IMR-90 (cell line): ENCODE measurements around the gene POLR2E. TPM values are rescaled to one million over a fixed set of nuclear protein-coding genes. Genes with fewer than 3 reads are reported as not detected.

Source experiments
- ATAC-seq: fragments of 200-7000 bp; cut with Tn5 transposase; 2 replicates; pipeline ENCODE4 v1.9.1; 2020; ENCODE audit warnings: low read depth, mild to moderate bottlenecking, moderate library complexity
- BruUV-seq: library from RNA; stranded (reverse); fragments of 400-500 nt; replicated peaks from 2 replicates; lab custom pipeline; 2021; lab: Mats Ljungman, UMichigan
- CTCF ChIA-PET: fragments of 300-600 bp; formaldehyde crosslinking; extraction: SDS; loops from one replicate; lab custom pipeline; 2021; ENCODE audit warnings: antibody characterized with exemption; lab: Yijun Ruan, JAX
- POLR2A ChIA-PET: fragments of 300-600 bp; sonication (Branson Sonifier 250); formaldehyde crosslinking; loops from one replicate; lab custom pipeline; 2022; ENCODE audit warnings: antibody characterized with exemption; ENCODE audit not compliant: unreplicated experiment; lab: Charles Lee
- DNase-seq: peaks from one replicate; pipeline ENCODE4 v3.0.0; 2013
- H2AFZ ChIP-seq: replicated peaks from 2 replicates; pipeline ENCODE3; 2013; ENCODE audit warnings: low read length, mild to moderate bottlenecking; ENCODE audit not compliant: poor library complexity
- H2AK5ac ChIP-seq: 2 replicates; pipeline ENCODE4 v1.6.1; 2013; ENCODE audit warnings: low read depth, low read length, inconsistent platforms
- H2AK9ac ChIP-seq: replicated peaks from 2 replicates; pipeline ENCODE3; 2013; ENCODE audit warnings: mild to moderate bottlenecking, low read depth, low read length, moderate library complexity; ENCODE audit not compliant: poor library complexity
- H2BK120ac ChIP-seq: 2 replicates; pipeline ENCODE4 v1.6.1; 2013; ENCODE audit warnings: low read depth, low read length, inconsistent platforms
- H2BK15ac ChIP-seq: 3 replicates; pipeline ENCODE4 v1.6.1; 2013; ENCODE audit warnings: low read depth, low read length, inconsistent platforms
- H2BK20ac ChIP-seq: 2 replicates; pipeline ENCODE4 v1.6.1; 2013; ENCODE audit warnings: low read depth, mild to moderate bottlenecking, inconsistent platforms, low read length, moderate library complexity
- H2BK5ac ChIP-seq: 2 replicates; pipeline ENCODE4 v1.6.1; 2013; ENCODE audit warnings: mild to moderate bottlenecking, low read depth, low read length, inconsistent platforms; ENCODE audit not compliant: poor library complexity, severe bottlenecking
- H3K14ac ChIP-seq: replicated peaks from 2 replicates; pipeline ENCODE4 v1.6.1; 2013; ENCODE audit warnings: low read depth, low read length, inconsistent platforms
- H3K18ac ChIP-seq: 2 replicates; pipeline ENCODE4 v1.6.1; 2013; ENCODE audit warnings: low read depth, low read length, control low read depth
- H3K23ac ChIP-seq: 2 replicates; pipeline ENCODE4 v1.6.1; 2013; ENCODE audit warnings: low read depth, low read length, inconsistent platforms
- H3K27ac ChIP-seq: 2 replicates; pipeline ENCODE4 v1.5.1; 2013; ENCODE audit warnings: mild to moderate bottlenecking, control low read depth, low read length; ENCODE audit not compliant: insufficient read depth
- H3K27me3 ChIP-seq: 2 replicates; pipeline ENCODE4 v1.6.1; 2013; ENCODE audit warnings: low read length; ENCODE audit not compliant: control insufficient read depth, insufficient read depth
- H3K36me3 ChIP-seq: 2 replicates; pipeline ENCODE4 v1.6.1; 2013; ENCODE audit warnings: low read length, mixed read lengths; ENCODE audit not compliant: control insufficient read depth, insufficient read depth
- H3K4ac ChIP-seq: 2 replicates; pipeline ENCODE4 v1.6.1; 2013; ENCODE audit warnings: low read depth, low read length, inconsistent platforms
- H3K4me1 ChIP-seq: 2 replicates; pipeline ENCODE4 v1.6.1; 2013; ENCODE audit warnings: low read length, mixed read lengths; ENCODE audit not compliant: control insufficient read depth, insufficient read depth
- H3K4me2 ChIP-seq: 2 replicates; pipeline ENCODE4 v1.6.1; 2013; ENCODE audit warnings: low read depth, mild to moderate bottlenecking, control low read depth, low read length, moderate library complexity
- H3K4me3 ChIP-seq: 2 replicates; pipeline ENCODE4 v1.5.1; 2013; ENCODE audit warnings: low read depth, mild to moderate bottlenecking, control low read depth, low read length, moderate library complexity; ENCODE audit not compliant: insufficient read depth
- H3K56ac ChIP-seq: 2 replicates; pipeline ENCODE4 v1.6.1; 2013; ENCODE audit warnings: low read length, inconsistent platforms; ENCODE audit not compliant: insufficient read depth; ENCODE audit errors: extremely low read depth
- H3K79me1 ChIP-seq, 2 experiments: 2 replicates each; pipeline ENCODE4 v1.6.1; 2013; ENCODE audit warnings: low read length in 2 of 2, inconsistent platforms in 1 of 2, low read depth in 1 of 2
- H3K9ac ChIP-seq: 2 replicates; pipeline ENCODE4 v1.6.1; 2013; ENCODE audit warnings: low read depth, low read length, control low read depth
- H3K9me1 ChIP-seq: 2 replicates; pipeline ENCODE4 v1.6.1; 2013; ENCODE audit warnings: low read length, inconsistent platforms; ENCODE audit not compliant: insufficient read depth
- H3K9me3 ChIP-seq: 2 replicates; pipeline ENCODE4 v1.6.1; 2013; ENCODE audit warnings: low read length; ENCODE audit not compliant: control insufficient read depth, insufficient read depth
- H4K20me1 ChIP-seq: 2 replicates; pipeline ENCODE4 v1.6.1; 2013; ENCODE audit warnings: low read length, inconsistent platforms; ENCODE audit not compliant: insufficient read depth
- H4K5ac ChIP-seq: 2 replicates; pipeline ENCODE4 v1.6.1; 2013; ENCODE audit warnings: mild to moderate bottlenecking, low read depth, low read length, control low read depth
- H4K8ac ChIP-seq, 2 experiments: 2 replicates each; pipeline ENCODE4 v1.6.1; 2013; ENCODE audit warnings: low read depth in 2 of 2, low read length in 2 of 2, control low read depth in 1 of 2, inconsistent platforms in 1 of 2
- H4K91ac ChIP-seq: 2 replicates; pipeline ENCODE4 v1.6.1; 2013; ENCODE audit warnings: low read depth, low read length, inconsistent platforms; ENCODE audit not compliant: insufficient read depth
- BHLHE40 ChIP-seq: fragments of 150-350 bp; IDR thresholded peaks from 2 replicates; pipeline ENCODE4 v1.6.1; 2016; ENCODE audit warnings: mild to moderate bottlenecking, low read depth, low read length
- CEBPB ChIP-seq: IDR thresholded peaks from 2 replicates; pipeline ENCODE4 v1.6.1; 2012; ENCODE audit warnings: low read depth, low read length, improper control_type of control experiment
- CHD1 ChIP-seq: IDR thresholded peaks from 2 replicates; pipeline ENCODE4 v1.6.1; 2012; ENCODE audit warnings: low read depth, low read length, improper control_type of control experiment
- FOS ChIP-seq: fragments of 150-350 bp; IDR thresholded peaks from 2 replicates; pipeline ENCODE4 v1.6.1; 2016; ENCODE audit warnings: low read depth, low read length
- MAZ ChIP-seq: IDR thresholded peaks from 2 replicates; pipeline ENCODE4 v1.6.1; 2012; ENCODE audit warnings: low read depth, mild to moderate bottlenecking, low read length, improper control_type of control experiment, moderate library complexity, borderline replicate concordance
- MXI1 ChIP-seq: IDR thresholded peaks from 2 replicates; pipeline ENCODE4 v1.6.1; 2012; ENCODE audit warnings: low read depth, mild to moderate bottlenecking, low read length, moderate library complexity, borderline replicate concordance
- NFE2L2 ChIP-seq: fragments of 150-350 bp; IDR thresholded peaks from 2 replicates; pipeline ENCODE4 v1.6.1; 2016; ENCODE audit warnings: low read depth, mild to moderate bottlenecking, low read length
- RAD21 ChIP-seq: IDR thresholded peaks from 2 replicates; pipeline ENCODE4 v1.6.1; 2012; ENCODE audit warnings: low read length, improper control_type of control experiment
- RCOR1 ChIP-seq: IDR thresholded peaks from 2 replicates; pipeline ENCODE4 v1.6.1; 2012; ENCODE audit warnings: mild to moderate bottlenecking, low read length, improper control_type of control experiment; ENCODE audit not compliant: insufficient replicate concordance
- RFX5 ChIP-seq: IDR thresholded peaks from 2 replicates; pipeline ENCODE4 v1.8.0; 2012; ENCODE audit warnings: low read depth, mild to moderate bottlenecking, low read length, moderate library complexity
- SMC3 ChIP-seq: fragments of 150-350 bp; IDR thresholded peaks from 2 replicates; pipeline ENCODE4 v1.6.1; 2016; ENCODE audit warnings: low read depth, mild to moderate bottlenecking, antibody characterized with exemption, low read length, moderate library complexity
- WGBS, 2 experiments: methylation state at CpG; one replicate each; pipeline versions ENCODE4 v1.1.5 to v1.1.7; 2013; ENCODE audit warnings: missing lambda C conversion rate in 2 of 2; ENCODE audit not compliant: insufficient read length in 1 of 2; ENCODE audit errors: extremely low coverage in 2 of 2; 5-methylcytosine and 5-hydroxymethylcytosine counted together
- dilution Hi-C: fragments of 300-500 bp; cut with HindIII; formaldehyde crosslinking; loops from one replicate; pipeline ENCODE4 v1.14.3; 2018; ENCODE audit warnings: low sequenced_read_pairs; ENCODE audit not compliant: unreplicated experiment
- in situ Hi-C: fragments of 300-500 bp; cut with MboI; formaldehyde crosslinking; loops from 3 replicates; pipeline ENCODE4 v1.14.3; 2019; ENCODE audit warnings: low sequenced_read_pairs, inconsistent platforms, mixed read lengths
- intact Hi-C: fragments of 100-400 bp; cut with micrococcal nuclease; formaldehyde crosslinking; loops from 2 replicates; pipeline ENCODE4 v1.10.0; 2022
- polyA plus RNA-seq, 3 experiments: library from polyadenylated mRNA; depleted of rRNA; stranded (reverse); fragments of >200 nt; gene quantifications; 2 replicates each; pipeline ENCODE4 v1.2.3, GENCODE V29; 2012; ENCODE audit warnings: low replicate concordance in 1 of 3
- total RNA-seq: library from RNA; depleted of rRNA; stranded (reverse); fragments of >200 nt; gene quantifications from 2 replicates; pipeline ENCODE4 v1.2.3, GENCODE V29; 2012
- TF ChIP-seq, protein P1 (sequence below): fragments of 150-350 bp; IDR thresholded peaks from 2 replicates; pipeline ENCODE4 v1.6.1; 2017; ENCODE audit warnings: mild to moderate bottlenecking, antibody characterized with exemption, low read length, low read depth
- TF ChIP-seq, protein P2 (sequence below): conservative IDR thresholded peaks from 2 replicates; pipeline ENCODE4 v1.5.1; 2012; ENCODE audit warnings: mild to moderate bottlenecking, low read depth, low read length, improper control_type of control experiment

The POLR2E gene
- total and polyA plus RNA-seq, 2 of the 4 experiments (the other 2 are of a cell fraction) = 294 to 391 TPM

DNA sequence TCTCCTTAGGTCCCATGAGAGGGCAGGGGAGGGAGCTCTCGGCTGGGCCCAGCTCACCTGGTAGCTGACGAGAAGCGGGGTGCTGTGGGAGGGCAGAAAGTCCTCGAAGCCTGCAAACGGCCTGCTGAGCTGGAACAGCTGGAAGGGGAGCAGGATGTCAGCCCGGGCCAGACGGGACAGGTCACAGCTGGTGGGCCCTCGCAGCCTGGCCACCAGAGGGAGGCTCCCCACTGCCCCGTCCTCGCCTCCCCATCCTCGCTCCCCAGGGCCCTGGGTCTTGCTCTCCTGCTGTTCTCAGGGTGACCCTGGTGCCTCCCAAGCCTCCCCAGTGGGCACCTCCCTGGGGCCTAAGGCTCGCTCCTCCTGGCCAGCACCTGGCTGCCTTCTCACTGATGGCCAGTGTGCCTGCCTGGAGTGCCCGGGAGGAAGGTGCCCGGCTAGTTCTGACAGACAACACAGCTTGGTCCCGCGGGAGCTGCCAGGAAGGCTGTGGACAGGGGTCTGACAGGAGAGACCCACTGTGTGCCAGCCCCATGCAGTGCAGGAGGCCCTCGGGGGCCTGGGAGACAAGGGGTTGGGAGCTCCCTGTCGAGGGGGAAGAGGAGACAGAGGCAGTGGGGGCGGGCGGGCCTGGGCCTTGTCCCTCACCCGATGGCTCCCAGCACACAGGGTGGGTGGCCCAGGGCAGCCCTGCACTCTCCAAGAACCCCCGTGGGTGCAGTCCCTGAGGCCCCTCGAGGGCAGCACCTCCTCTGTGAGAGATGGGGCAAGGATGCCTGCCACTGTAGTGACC lies 28.9 kb upstream of the POLR2E start (continued):
- TF ChIP-seq NFE2L2 = no peak

DNA sequence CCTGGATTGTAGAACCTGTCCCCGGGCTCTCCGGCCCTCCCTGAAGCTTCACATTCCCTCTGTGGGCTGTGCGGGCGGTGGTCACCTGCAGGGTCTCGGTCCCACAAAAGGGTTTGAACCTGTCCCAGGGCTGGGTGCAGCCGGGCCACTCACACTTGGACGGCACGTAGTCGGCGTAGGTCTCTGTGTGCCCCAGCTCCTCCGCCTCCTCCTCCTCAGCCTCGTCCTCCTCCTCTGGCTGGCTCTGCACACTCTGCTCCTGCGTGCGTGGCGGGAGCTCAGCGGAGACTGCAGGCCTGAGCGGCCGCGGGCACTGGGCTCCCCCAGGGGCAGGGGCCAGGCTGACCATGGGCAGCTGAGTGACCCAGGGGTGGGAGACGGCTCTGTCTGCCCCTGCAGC lies 28.2 kb upstream of the POLR2E start:
- Histone ChIP-seq H2BK15ac (no peak overlapping the region), H3K4me2 (no peak overlapping the region), H4K8ac (no peak overlapping the region), H2AFZ (no peak overlapping the region), H2BK5ac (no peak overlapping the region), H3K9me1 (peaks cover 8% of the 10 kb centered on the region; the same call in 1 of the 2 replicates), H3K36me3 (peaks cover 91% of the 10 kb centered on the region), H3K27ac (no peak overlapping the region), H4K91ac (no peak overlapping the region), H3K18ac (no peak overlapping the region), H3K4me3 (no peak overlapping the region), H2BK120ac (no peak overlapping the region), H2AK5ac (no peak overlapping the region), H2BK20ac (no peak overlapping the region), H2AK9ac (no peak overlapping the region), H3K27me3 (no peaks in the 10 kb centered on the region), H3K9me3 (no peaks in the 10 kb centered on the region), H3K4ac (no peak overlapping the region), H3K9ac (no peak overlapping the region), H4K20me1 (peaks cover 27% of the 10 kb centered on the region), H3K79me1 (peaks cover 21 to 69% of the 10 kb centered on the region in 2 experiments), H3K4me1 (peaks cover 7% of the 10 kb centered on the region), H3K23ac (no peak overlapping the region), H3K56ac (no peak overlapping the region), H4K5ac (no peak overlapping the region), H3K14ac (no peak overlapping the region)
- WGBS, 2 experiments = 98% methylated on average over 10 of the region's 20 CpGs; no CpG with 5 or more reads in 1 of the 2 experiments
- intact Hi-C loops (no loop called here), dilution Hi-C loops (no loop called here), in situ Hi-C loops (no loop called here)
- POLR2A ChIA-PET = interaction anchor here (0.9 kb wide), 1 partner anchor 54 kb away, joined by 5 read pairs; no protein-coding TSS in a partner anchor
- no TSS peak for BruUV-seq
- no peak for ATAC-seq
- CTCF ChIA-PET = interaction anchor here (1.2 kb wide), 1 partner anchor 10 kb away, joined by 4 read pairs; no protein-coding TSS in a partner anchor
- DNase-seq = no peak
- TF ChIP-seq FOS (no peak), BHLHE40 (no peak), RAD21 (no peak), CEBPB (no peak), SMC3 (no peak), RFX5 (no peak), MXI1 (no peak), RCOR1 (no peak), MAZ (no peak), CHD1 (no peak)
- TF ChIP-seq, protein P1, sequence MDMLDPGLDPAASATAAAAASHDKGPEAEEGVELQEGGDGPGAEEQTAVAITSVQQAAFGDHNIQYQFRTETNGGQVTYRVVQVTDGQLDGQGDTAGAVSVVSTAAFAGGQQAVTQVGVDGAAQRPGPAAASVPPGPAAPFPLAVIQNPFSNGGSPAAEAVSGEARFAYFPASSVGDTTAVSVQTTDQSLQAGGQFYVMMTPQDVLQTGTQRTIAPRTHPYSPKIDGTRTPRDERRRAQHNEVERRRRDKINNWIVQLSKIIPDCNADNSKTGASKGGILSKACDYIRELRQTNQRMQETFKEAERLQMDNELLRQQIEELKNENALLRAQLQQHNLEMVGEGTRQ = no peak
- TF ChIP-seq, protein P2, sequence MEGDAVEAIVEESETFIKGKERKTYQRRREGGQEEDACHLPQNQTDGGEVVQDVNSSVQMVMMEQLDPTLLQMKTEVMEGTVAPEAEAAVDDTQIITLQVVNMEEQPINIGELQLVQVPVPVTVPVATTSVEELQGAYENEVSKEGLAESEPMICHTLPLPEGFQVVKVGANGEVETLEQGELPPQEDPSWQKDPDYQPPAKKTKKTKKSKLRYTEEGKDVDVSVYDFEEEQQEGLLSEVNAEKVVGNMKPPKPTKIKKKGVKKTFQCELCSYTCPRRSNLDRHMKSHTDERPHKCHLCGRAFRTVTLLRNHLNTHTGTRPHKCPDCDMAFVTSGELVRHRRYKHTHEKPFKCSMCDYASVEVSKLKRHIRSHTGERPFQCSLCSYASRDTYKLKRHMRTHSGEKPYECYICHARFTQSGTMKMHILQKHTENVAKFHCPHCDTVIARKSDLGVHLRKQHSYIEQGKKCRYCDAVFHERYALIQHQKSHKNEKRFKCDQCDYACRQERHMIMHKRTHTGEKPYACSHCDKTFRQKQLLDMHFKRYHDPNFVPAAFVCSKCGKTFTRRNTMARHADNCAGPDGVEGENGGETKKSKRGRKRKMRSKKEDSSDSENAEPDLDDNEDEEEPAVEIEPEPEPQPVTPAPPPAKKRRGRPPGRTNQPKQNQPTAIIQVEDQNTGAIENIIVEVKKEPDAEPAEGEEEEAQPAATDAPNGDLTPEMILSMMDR = no peak
